Stimulated activated CD8-positive, alpha-beta memory T cell treated with anti-CD3 and anti-CD28 coated beads, Interleukin-4, amount 100 ng/mL, for 48 hours (primary cell): ENCODE results near the gene SFMBT2.

Experiments used
- DNase-seq: peaks from one replicate; pipeline ENCODE4 v3.0.0-alpha.2; 2020

Gene SFMBT2

GRCh38 chr10:7362471-7362870 is 48.4 kb downstream of the SFMBT2 start:
- DNase-seq: no peak

- DNase-seq: no peak
Measured at GRCh38 chr10:7361316-7361715, 49.5 kb downstream of the SFMBT2 start.

- no peak for DNase-seq
Measured at GRCh38 chr10:7359954-7360353, 50.9 kb downstream of the SFMBT2 start.

GRCh38 chr10:7359356-7359755 is 51.5 kb downstream of the SFMBT2 start:
- no peak for DNase-seq

GRCh38 chr10:7357193-7357592 is 53.6 kb downstream of the SFMBT2 start:
- no peak for DNase-seq

- no peak for DNase-seq
Measured at GRCh38 chr10:7354330-7355047, 56.3 kb downstream of the SFMBT2 start.

- DNase-seq: no peak
Measured at GRCh38 chr10:7351894-7352293, 58.9 kb downstream of the SFMBT2 start.

- no peak for DNase-seq
Measured at GRCh38 chr10:7350541-7351195, 60.2 kb downstream of the SFMBT2 start.

GRCh38 chr10:7345717-7346116 is 65.1 kb downstream of the SFMBT2 start:
- no peak for DNase-seq

- no peak for DNase-seq
Measured at GRCh38 chr10:7343040-7343439, 67.8 kb downstream of the SFMBT2 start.

GRCh38 chr10:7340179-7340874 is 70.5 kb downstream of the SFMBT2 start:
- DNase-seq: no peak

- DNase-seq: no peak
Measured at GRCh38 chr10:7339510-7339909, 71.3 kb downstream of the SFMBT2 start.

GRCh38 chr10:7338469-7338868 is 72.4 kb downstream of the SFMBT2 start:
- no peak for DNase-seq

GRCh38 chr10:7337431-7338171 is 73.2 kb downstream of the SFMBT2 start:
- peak; percentile 30 for DNase-seq

GRCh38 chr10:7335977-7336376 is 74.9 kb downstream of the SFMBT2 start:
- DNase-seq: no peak

GRCh38 chr10:7334642-7334964 is 76.2 kb downstream of the SFMBT2 start:
- no peak for DNase-seq

- DNase-seq: no peak
Measured at GRCh38 chr10:7333961-7334641, 76.7 kb downstream of the SFMBT2 start.

GRCh38 chr10:7329219-7329618 is 81.6 kb downstream of the SFMBT2 start:
- DNase-seq: no peak

GRCh38 chr10:7327885-7328284 is 82.9 kb downstream of the SFMBT2 start:
- DNase-seq: no peak

- DNase-seq: no peak
Measured at GRCh38 chr10:7322623-7323022, 88.2 kb downstream of the SFMBT2 start.

GRCh38 chr10:7320072-7320471 is 90.8 kb downstream of the SFMBT2 start:
- no peak for DNase-seq

- DNase-seq: no peak
Measured at GRCh38 chr10:7319632-7320031, 91.2 kb downstream of the SFMBT2 start.

GRCh38 chr10:7318836-7319235 is 92.0 kb downstream of the SFMBT2 start:
- no peak for DNase-seq
